ENCODE measurements around the gene BPGM.

DNA sequence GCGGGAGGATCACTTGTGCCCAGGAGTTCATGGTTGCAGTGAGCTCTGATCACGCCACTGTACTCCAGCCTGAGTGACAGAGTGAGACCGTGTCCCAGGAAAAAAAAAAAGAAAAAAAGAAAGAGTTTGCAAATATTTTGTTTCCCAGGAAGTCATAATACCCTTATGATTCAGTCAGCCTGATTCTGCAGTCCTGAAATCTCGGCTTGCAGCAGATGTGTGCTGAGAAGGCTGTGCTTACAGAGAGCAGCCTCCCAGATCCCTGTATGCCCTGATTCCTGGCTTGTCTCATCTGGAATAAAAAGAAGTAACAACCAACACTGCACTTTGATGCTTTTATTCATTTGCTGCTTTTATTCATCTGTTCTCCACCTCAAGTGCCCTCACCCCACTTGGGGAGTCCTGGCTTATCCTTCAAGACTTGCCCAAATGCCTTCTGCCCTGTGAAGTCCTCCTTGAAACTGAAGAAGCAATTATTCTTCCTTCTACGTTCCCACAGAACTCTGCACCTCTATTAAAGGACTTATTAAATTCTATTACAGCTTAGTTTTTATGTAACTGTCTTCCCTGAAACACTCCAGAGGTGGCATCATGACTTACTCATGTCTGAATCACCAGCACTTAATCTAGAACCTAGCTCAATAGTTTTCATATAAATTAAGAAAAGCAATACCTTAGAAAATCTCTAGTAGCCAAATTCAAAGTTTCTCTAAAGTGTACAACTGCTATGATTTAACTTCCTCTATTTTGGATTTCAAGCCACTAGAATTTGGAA is 27.7 kb upstream of the BPGM start:
- no peak for TF ChIP-seq CTCF (IDR thresholded peaks at IDR 0.05)
- TF ChIP-seq POLR2A (IDR thresholded peaks at IDR 0.05), result no peak
- no peak for TF ChIP-seq POLR2AphosphoS5 (IDR thresholded peaks at IDR 0.05)
